Measurements from ENCODE around the gene KIFC3.

- TF ChIP-seq CTCF (IDR thresholded peaks at IDR 0.05; ENCODE audit: insufficient read depth, low read depth, low read length) (no peak), EZH2 (IDR thresholded peaks at IDR 0.05; ENCODE audit: insufficient read depth, low read length) (no peak)
Measured at GRCh38 chr16:57814896-57815295, 12.6 kb upstream of the KIFC3 start.
